Measurements from ENCODE around the gene TST.

DNA sequence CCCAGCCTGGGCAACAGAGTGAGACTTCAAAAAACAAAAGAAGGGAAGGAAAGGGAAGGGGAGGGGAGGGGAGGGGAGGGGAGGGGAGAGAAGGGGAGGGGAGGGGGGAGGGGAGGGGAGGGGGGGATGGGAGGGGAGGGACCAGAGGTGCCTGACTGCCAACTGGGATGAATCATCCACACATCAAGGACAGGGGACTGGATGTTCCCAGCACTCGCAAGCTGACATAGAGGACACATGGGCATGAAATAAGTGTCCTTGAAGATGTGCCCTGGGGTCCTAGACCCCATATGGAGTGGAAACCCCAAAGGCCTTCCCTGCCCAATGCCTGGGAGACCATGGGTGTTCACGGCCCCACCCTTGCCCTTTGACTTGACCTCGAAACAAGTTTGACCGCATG, 19.8 kb downstream of the TST start:
- TF ChIP-seq, protein P1, sequence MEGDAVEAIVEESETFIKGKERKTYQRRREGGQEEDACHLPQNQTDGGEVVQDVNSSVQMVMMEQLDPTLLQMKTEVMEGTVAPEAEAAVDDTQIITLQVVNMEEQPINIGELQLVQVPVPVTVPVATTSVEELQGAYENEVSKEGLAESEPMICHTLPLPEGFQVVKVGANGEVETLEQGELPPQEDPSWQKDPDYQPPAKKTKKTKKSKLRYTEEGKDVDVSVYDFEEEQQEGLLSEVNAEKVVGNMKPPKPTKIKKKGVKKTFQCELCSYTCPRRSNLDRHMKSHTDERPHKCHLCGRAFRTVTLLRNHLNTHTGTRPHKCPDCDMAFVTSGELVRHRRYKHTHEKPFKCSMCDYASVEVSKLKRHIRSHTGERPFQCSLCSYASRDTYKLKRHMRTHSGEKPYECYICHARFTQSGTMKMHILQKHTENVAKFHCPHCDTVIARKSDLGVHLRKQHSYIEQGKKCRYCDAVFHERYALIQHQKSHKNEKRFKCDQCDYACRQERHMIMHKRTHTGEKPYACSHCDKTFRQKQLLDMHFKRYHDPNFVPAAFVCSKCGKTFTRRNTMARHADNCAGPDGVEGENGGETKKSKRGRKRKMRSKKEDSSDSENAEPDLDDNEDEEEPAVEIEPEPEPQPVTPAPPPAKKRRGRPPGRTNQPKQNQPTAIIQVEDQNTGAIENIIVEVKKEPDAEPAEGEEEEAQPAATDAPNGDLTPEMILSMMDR (IDR thresholded peaks at IDR 0.05), result no peak
- no peak for TF ChIP-seq EZH2 (IDR thresholded peaks at IDR 0.05; ENCODE audit: borderline replicate concordance, insufficient read depth, low read depth, low read length, poor library complexity, severe bottlenecking)
